Measurements from ENCODE around the gene FGD3. TPM values are rescaled to one million over a fixed set of nuclear protein-coding genes. Genes with fewer than 3 reads are reported as not detected.

The FGD3 gene
- polyA plus RNA-seq, 5 donors: 7.1 to 10.3 (median 7.9) TPM

DNA sequence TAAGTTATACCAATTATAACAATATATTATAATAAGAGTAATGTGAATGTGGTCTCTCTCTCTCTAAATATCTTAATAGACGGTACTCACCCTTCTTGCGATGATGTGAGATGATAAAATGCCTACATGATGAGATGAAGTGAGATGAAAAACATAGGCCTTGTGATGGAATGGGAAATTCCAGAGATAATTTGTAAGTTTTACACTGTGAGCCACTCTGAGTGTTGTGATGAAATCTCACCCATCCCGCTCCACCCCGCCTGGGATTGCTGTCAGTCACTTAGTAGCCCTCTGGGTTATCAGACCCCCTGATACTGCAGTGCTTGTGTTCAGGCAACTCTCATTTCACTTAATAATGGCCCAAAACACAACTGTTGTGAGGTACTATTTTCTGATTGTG is 121.6 kb downstream of the FGD3 start:
- no peak for DNase-seq

DNA sequence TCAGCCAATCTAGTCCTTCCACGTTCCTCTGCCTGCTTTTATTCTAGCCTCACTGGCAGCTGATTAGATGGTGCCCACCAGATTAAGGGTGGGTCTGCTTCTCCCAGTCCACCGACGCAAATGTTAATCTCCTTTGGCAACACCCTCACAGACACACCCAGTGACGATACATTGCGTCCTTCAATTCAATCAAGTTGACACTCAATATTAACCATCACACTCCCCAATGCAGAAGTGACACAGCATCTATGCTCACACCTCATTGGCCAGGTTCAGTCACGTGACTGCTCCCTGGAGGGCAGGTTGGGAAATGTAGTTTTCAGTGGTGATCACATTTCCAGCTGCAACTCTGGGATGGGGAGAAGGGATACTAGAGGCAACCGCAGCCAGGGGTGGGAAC is 124.1 kb downstream of the FGD3 start:
- no peak for DNase-seq

DNA sequence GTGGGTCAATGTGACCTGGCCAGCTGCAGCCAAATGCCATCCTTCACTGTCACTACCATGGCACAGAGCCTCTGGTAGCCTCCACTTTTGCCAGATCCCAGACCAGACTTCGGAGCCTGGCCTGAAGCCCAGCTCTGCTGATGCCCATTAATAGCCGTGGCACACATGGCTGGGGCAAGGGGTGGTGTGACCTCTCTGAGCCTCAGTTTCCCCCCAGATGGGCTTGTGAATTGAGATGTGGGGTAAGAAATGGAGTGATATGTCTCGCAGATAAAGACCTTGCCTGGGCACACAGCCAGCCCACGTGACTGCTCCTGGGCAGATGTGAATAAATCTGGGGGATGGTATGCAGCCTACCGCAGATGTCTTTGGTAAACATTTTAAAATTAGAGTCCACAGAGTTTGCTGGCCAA is 125.1 kb downstream of the FGD3 start:
- no peak for DNase-seq

DNA sequence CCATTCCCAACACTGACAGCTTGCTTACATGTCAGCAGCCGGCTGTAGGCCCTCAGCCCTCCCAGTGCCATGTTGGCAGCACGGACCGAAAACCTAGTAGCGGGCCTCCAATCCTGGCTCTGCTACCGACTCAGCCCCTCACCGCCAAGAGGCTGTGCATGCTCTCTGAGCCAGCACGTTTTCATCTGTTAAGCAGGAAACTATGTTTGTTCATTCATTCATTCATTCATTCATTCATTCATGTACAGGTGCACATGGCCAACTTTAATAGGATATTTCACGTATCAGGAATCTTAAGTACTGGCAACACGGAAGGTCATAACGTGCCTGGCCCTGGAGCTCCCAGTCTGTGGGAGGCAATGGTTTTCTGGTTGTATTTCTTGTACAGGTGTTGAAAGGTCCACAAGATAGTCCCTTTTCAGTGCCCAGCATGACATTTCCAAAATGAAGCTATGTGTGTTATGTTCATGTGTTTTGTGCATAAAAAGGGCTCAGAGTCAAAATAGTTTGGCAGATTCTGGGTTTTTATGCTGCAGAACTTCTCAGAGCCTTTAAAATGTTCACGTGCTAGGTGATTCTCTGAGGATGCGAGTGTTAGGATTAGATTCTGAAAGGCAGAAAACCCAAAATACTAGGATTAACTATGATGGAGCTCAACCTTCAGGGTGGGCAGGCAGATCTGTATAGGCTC is 128.9 kb downstream of the FGD3 start:
- no peak for DNase-seq

DNA sequence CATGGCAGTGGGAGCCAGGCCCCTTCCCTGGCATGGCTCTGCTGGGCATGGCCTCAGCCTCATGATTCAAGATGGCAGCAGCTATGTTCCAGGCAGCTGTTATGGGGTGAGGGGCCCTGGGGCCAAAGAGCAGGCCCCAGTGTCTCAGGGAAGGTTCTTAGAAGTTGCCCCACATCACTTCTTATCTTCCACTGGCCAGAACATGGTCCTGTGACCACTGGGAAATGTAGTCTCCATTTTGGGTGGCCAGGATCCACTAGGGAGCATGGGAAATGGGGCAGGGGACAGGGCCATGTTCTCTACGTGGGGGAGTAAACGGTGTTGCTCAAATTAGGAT is 129.4 kb downstream of the FGD3 start:
- no peak for DNase-seq

DNA sequence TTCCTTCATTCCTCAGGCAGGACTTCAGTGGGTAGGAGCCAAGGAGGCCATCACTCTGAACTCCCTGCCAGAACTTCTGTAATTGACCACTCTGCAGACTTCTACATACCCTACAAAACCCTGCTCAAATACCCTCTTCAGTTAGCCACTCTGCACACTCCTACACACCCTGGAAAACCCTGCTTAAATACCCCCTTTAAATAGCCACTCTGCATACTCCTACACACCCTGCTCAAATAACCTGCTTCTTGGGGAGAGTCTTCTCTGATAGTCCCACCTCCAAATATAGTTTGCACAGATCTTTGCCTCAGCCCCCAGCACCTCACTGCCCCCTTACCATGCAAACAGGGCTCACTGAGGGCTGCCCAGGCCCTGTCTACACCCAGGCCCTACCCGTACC is 130.0 kb downstream of the FGD3 start:
- no peak for DNase-seq

DNA sequence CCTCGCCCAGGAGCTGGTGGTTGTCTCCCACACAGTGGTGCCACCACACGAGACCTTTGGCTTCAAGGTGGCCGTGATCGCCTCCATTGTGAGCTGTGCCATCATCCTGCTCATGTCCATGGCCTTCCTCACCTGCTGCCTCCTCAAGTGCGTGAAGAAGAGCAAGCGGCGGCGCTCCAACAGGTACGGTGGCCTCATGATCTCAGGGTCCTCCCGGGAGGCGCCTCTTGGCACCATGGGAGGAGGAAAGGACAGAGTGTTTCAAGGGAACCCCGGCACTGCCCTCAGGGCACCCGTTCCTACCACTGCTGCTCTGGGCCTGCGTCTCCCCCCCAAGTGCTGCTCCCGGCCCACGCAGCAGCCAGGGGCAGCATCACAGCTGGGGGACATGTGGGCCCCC is 130.5 kb downstream of the FGD3 start:
- no peak for DNase-seq

DNA sequence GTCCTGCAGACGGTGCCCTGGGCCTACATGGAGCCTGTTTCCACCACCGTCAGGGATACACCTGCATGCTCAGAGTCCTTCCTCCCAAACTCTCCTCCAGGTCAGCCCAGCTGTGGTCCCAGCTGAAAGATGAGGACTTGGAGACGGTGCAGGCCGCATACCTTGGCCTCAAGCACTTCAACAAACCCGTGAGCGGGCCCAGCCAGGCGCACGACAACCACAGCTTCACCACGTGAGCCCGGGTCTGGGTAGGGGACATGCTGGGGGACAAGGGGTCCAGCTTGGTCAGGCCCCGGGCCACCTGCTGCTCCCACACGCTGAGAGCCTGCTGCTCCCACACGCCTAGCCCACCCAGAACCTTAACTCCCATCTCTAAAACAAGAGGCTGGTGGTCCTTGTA is 132.0 kb downstream of the FGD3 start:
- DNase-seq: no peak

DNA sequence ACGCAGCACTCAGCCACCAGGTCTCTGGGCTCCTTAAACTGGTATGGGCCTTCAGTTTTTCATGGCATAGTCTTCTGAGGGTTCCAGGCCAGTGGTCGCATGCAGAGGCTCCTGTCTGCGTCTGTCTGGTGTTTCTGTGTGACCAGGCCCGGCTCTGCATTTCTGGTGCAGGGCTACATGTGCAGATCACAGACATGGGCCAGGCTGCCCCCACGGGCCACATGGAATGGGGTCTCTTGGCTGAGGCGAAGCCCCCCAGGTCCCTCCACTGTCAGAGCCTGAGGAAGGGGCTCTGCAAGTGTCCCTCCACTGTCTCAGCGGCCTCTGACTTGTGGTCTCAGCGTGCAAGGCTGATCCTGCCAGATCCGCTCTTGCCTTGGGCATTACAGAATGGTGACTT is 133.1 kb downstream of the FGD3 start:
- no peak for DNase-seq

DNA sequence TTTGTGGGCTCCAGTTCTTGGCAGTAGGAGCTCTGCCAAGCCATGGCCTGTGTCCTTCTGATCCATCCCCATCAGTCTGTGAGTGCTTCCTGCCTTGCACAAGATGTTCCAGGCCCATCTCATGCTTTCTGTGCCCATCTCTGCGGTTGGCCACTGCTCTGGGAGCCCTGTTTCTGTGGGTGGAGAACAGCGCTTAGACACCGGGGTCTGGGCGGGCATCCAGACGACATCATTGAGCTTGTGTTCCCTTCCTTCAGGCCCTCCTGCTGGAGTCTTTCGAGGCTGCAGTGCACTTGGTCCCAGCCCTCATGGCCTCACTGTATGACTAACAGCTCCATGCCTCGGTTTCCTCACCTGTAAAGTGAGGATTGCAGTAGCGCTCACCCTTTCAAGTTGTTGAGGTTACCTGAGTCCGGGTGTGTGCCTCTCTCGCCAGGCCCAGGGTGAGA is 133.8 kb downstream of the FGD3 start:
- DNase-seq: no peak

DNA sequence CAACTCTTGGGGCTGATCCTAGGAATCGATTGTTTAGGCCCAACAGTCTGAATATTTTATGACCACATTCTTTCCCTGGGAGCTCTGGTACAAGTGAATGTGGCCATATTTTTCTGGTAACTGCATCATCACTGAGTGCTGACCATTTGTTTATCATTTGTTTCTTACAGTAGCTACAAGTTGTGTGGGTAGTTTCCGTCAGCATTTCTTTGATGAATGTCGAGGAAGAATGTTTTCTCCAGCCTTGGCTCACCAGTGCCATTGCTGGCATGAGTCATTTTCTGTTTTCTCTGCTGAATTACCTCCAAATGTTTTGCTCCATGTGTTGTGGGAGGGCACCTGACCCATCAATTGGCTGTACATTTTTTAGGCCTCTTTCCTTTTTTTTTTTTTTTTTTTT is 134.6 kb downstream of the FGD3 start:
- DNase-seq: no peak

DNA sequence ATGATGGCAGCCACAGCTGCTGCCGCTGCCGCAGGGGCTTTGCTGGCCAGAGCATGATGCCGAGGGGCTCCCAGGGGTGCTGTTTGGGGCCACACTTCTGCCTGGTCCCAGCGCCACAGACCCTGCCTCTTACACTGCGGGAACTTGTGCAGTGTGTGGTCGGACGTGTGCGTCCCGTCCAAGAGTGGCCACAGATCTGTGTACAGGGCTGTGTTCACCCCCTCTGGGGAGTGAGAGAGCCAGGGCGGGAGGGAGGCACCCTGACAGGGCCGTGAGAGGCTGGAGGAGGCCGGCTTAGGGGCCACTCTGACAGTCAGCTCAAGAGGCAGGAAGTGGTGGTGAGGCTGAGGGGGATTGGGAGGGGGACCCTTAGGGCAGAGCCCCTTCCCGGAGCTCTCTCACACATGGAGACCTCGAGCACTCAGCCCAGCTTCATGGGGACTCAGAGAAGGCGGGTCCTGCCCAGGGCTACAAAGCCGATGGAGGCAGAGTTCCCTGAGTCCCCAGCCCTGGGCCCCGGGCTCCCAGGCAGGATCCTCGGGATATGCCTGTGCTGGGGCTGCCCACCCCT is 135.6 kb downstream of the FGD3 start:
- DNase-seq: peak in 1 of 2 donors; percentile 29

DNA sequence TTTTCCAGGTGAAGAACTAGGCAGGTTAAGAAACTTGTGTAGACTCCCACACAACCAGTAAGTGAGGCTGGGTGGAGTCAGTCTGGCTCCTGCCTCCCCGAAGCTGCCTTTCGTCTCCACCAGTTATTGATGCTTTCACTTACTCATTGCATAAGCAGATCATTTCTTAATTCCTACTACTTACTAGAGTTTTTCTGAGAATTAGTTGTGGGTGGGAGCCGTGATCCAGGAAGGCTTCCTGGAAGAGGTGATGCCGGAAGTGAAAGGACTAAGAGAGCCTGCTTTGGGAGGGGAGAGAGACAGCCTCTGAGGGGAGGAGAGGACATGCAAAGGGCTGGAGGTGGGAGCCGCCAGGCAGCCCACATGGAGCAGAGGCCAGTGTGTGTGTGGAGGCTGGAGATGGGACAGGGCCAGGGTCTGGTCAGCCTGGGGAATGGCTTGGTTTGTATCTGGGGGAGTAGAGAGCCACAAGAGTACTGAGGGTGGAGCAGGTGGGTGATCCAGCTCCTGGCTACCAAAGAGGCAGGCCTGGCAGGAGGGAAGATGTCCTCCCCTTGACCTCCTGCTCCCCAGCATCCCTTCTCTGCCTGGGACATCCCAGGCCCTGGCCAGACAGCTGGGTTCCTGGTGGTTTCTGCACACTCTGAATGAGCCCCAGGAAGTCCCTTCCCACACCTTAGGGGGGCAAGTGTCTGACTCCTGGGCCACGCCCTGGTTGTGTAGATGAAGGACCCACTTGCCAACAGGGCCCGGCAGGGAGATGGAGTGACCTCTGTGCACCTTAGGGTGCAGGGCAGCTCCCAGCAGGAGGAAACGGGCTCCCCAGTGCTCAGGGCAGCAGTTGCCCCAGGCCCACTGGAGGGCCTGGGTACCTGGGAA is 136.5 kb downstream of the FGD3 start:
- DNase-seq: no peak

DNA sequence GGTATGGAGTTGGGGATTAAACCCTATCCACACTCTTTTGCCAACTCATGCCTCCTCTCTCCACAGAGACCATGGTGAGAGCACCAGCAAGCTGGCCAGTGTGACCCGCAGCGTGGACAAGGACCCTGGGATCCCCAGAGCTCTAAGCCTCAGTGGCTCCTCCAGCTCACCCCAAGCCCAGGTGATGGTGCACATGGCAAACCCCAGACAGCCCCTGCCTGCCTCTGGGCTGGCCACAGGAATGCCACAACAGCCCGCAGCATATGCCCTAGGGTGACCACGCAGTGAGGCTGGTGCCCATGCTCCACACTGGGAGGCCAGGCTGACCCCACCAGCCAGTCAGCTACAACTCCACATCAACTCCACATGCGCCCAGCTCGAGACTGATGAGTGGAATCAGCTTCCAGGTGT is 137.2 kb downstream of the FGD3 start:
- no peak for DNase-seq

DNA sequence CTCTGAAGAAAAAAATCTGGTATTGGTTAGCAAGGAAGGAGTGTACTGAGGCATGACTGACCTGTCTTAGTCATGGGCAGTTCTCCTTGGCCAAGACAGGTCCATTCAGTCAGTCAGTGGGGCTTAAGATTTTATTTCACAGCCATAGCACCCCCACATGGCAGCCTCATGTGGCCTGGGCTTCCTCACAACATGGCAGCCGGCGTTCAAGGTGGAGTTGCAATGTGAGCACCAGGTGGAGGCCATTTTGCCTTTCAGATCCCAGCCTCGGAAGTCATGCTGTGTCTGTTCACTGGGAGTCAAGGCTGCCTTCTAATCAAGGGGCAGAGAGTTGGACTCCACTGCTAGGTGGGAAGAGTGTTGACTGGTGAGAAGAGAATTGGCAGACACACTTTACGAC is 138.4 kb downstream of the FGD3 start:
- DNase-seq: no peak

Other genes starting within 250 kb of the FGD3 start
- gene BICD2, start 182.7 kb upstream of the FGD3 start, polyA plus RNA-seq (ENCODE audit: insufficient read depth in 1 of 5, insufficient read length in 5 of 5, low replicate concordance in 1 of 5): 10 to 100 TPM; 23.2 to 27.0 (median 25.4) TPM
- gene ZNF484, start 69.5 kb upstream of the FGD3 start, polyA plus RNA-seq (ENCODE audit: insufficient read depth in 1 of 5, insufficient read length in 5 of 5, low replicate concordance in 1 of 5): 10 to 100 TPM in 4 of 5 donors, 1 to 10 TPM in 1; 7.7 to 12.9 (median 11.8) TPM
- gene SUSD3, start 111.2 kb downstream of the FGD3 start, polyA plus RNA-seq (ENCODE audit: insufficient read depth in 1 of 5, insufficient read length in 5 of 5, low replicate concordance in 1 of 5): 10 to 100 TPM in 1 of 5 donors, 1 to 10 TPM in 4; 3.6 to 11.9 (median 5.7) TPM
- gene CARD19, start 148.7 kb downstream of the FGD3 start, polyA plus RNA-seq (ENCODE audit: insufficient read depth in 1 of 5, insufficient read length in 5 of 5, low replicate concordance in 1 of 5): 10 to 100 TPM; 15.0 to 34.6 (median 22.2) TPM
- gene NINJ1, start 186.7 kb downstream of the FGD3 start, polyA plus RNA-seq (ENCODE audit: insufficient read depth in 1 of 5, insufficient read length in 5 of 5, low replicate concordance in 1 of 5): 10 to 100 TPM; 33.7 to 51.0 (median 35.6) TPM
- 1 to 10 TPM; 4.2 to 8.0 (median 6.8) TPM for gene WNK2, start 236.6 kb downstream of the FGD3 start, polyA plus RNA-seq (ENCODE audit: insufficient read depth in 1 of 5, insufficient read length in 5 of 5, low replicate concordance in 1 of 5)

Measured in right lung (tissue), 5 donors.